Astrocyte (in vitro differentiated cells and primary cell): ENCODE measurements around the gene NBR1. TPM values are rescaled to one million over a fixed set of nuclear protein-coding genes. Genes with fewer than 3 reads are reported as not detected.
A peak's percentile ranks its signal among the peaks of the same experiment; 100 is the strongest.
"Not testable (repeated sequence)": the region's sequence is repeated elsewhere in the genome, so short reads cannot be mapped to it uniquely, and the experiment has no call there.

ENCODE experiments used
- DNase-seq: peaks from one replicate; pipeline ENCODE4 v3.0.0-alpha.2; 2010; ENCODE audit warnings: low read depth
- FAIRE-seq: peaks from 2 replicates; lab custom pipeline; 2011; peaks lifted over from hg19 to GRCh38; lab: Jason Lieb, UNC
- H2AFZ ChIP-seq: 2 replicates; pipeline ENCODE4 v1.6.0; 2012; ENCODE audit warnings: low read depth, low read length, inconsistent platforms
- H3K27ac ChIP-seq: 2 replicates; pipeline ENCODE4 v1.5.1; 2011; ENCODE audit warnings: low read depth, low read length, inconsistent platforms
- H3K27me3 ChIP-seq: 2 replicates; pipeline ENCODE4 v1.6.0; 2011; ENCODE audit warnings: low read length, inconsistent platforms; ENCODE audit not compliant: insufficient read depth
- H3K36me3 ChIP-seq: 2 replicates; pipeline ENCODE4 v1.5.1; 2011; ENCODE audit warnings: low read length, inconsistent platforms; ENCODE audit not compliant: insufficient read depth
- H3K4me1 ChIP-seq: 2 replicates; pipeline ENCODE4 v1.5.1; 2011; ENCODE audit warnings: low read length, inconsistent platforms; ENCODE audit not compliant: insufficient read depth
- H3K4me2 ChIP-seq: 2 replicates; pipeline ENCODE4 v1.6.0; 2012; ENCODE audit warnings: low read length, inconsistent platforms
- H3K4me3 ChIP-seq: 2 replicates; pipeline ENCODE4 v1.5.1; 2011; ENCODE audit warnings: low read depth, mild to moderate bottlenecking, low read length, inconsistent platforms; ENCODE audit not compliant: insufficient read depth
- H3K79me2 ChIP-seq: 2 replicates; pipeline ENCODE4 v1.6.0; 2012; ENCODE audit warnings: mild to moderate bottlenecking, low read length, inconsistent platforms; ENCODE audit not compliant: insufficient read depth
- H3K9ac ChIP-seq: 2 replicates; pipeline ENCODE4 v1.6.0; 2012; ENCODE audit warnings: mild to moderate bottlenecking, low read length, inconsistent platforms
- H3K9me3 ChIP-seq: 2 replicates; pipeline ENCODE4 v1.5.1; 2012; ENCODE audit warnings: low read depth, mild to moderate bottlenecking, low read length, inconsistent platforms; ENCODE audit not compliant: insufficient read depth
- H4K20me1 ChIP-seq: 2 replicates; pipeline ENCODE4 v1.6.0; 2012; ENCODE audit warnings: low read length, inconsistent platforms; ENCODE audit not compliant: insufficient read depth
- H3K27ac Mint-ChIP-seq: one replicate; pipeline ENCODE4 v1.8.0; 2021; ENCODE audit warnings: mild to moderate bottlenecking, mixed read lengths; ENCODE audit not compliant: unreplicated experiment
- H3K27me3 Mint-ChIP-seq: one replicate; pipeline ENCODE4 v1.8.0; 2021; ENCODE audit warnings: low read depth, mixed read lengths; ENCODE audit not compliant: unreplicated experiment
- H3K36me3 Mint-ChIP-seq: one replicate; pipeline ENCODE4 v1.8.0; 2021; ENCODE audit warnings: low read depth, mixed read lengths; ENCODE audit not compliant: unreplicated experiment
- H3K4me1 Mint-ChIP-seq: one replicate; pipeline ENCODE4 v1.8.0; 2021; ENCODE audit warnings: low read depth, mixed read lengths; ENCODE audit not compliant: unreplicated experiment
- H3K4me3 Mint-ChIP-seq: one replicate; pipeline ENCODE4 v1.8.0; 2021; ENCODE audit warnings: mild to moderate bottlenecking, moderate library complexity, mixed read lengths; ENCODE audit not compliant: unreplicated experiment
- H3K9me3 Mint-ChIP-seq: one replicate; pipeline ENCODE4 v1.8.0; 2021; ENCODE audit warnings: mild to moderate bottlenecking, mixed read lengths; ENCODE audit not compliant: unreplicated experiment
- EZH2 ChIP-seq: IDR thresholded peaks from 2 replicates; pipeline ENCODE4 v1.6.1; 2012; ENCODE audit warnings: mild to moderate bottlenecking, low read length, inconsistent platforms; ENCODE audit not compliant: insufficient read depth
- total RNA-seq: library from RNA; stranded (reverse); gene quantifications from 2 replicates; pipeline ENCODE4 v1.2.1, GENCODE V29; 2021
- TF ChIP-seq, protein P1 (sequence below): IDR thresholded peaks from 2 replicates; pipeline ENCODE4 v1.5.1; 2011; ENCODE audit warnings: low read depth, mild to moderate bottlenecking, inconsistent platforms, low read length, moderate library complexity; ENCODE audit not compliant: insufficient read depth

Gene NBR1
- total RNA-seq, 1 donor from 2014 or later = 46.8 TPM

DNA sequence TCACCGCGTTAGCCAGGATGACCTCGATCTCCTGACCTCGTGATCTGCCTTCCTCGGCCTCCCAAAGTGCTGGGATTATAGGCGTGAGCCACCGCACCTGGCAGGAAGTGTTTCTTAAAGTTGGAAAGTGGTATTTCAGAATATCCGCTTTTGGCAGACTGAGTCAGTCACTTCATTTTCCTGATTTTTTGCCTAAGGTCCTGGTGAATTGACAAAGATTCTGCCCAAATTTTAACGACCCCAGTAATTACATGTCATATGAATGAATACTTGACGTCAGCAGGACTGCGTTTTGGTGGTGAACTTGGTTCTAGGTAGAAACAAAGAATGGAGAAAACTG is 41.4 kb upstream of the NBR1 start:
- TF ChIP-seq, protein P1, sequence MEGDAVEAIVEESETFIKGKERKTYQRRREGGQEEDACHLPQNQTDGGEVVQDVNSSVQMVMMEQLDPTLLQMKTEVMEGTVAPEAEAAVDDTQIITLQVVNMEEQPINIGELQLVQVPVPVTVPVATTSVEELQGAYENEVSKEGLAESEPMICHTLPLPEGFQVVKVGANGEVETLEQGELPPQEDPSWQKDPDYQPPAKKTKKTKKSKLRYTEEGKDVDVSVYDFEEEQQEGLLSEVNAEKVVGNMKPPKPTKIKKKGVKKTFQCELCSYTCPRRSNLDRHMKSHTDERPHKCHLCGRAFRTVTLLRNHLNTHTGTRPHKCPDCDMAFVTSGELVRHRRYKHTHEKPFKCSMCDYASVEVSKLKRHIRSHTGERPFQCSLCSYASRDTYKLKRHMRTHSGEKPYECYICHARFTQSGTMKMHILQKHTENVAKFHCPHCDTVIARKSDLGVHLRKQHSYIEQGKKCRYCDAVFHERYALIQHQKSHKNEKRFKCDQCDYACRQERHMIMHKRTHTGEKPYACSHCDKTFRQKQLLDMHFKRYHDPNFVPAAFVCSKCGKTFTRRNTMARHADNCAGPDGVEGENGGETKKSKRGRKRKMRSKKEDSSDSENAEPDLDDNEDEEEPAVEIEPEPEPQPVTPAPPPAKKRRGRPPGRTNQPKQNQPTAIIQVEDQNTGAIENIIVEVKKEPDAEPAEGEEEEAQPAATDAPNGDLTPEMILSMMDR = no peak
- TF ChIP-seq EZH2 = no peak
- H3K4me1 Mint-ChIP-seq = peaks cover 8% of the 10 kb centered on the region
- no peaks in the 10 kb centered on the region for H3K9me3 ChIP-seq
- peak overlapping the region; percentile 62 for H3K27ac Mint-ChIP-seq
- H4K20me1 ChIP-seq = no peaks in the 10 kb centered on the region
- H3K9ac ChIP-seq = no peak overlapping the region
- H3K4me3 ChIP-seq = no peak overlapping the region
- H3K27me3 Mint-ChIP-seq = no peaks in the 10 kb centered on the region
- no peak overlapping the region for H3K4me3 Mint-ChIP-seq
- peaks cover 3% of the 10 kb centered on the region for H3K9me3 Mint-ChIP-seq
- H3K4me1 ChIP-seq = peaks cover 7% of the 10 kb centered on the region
- peaks cover 13% of the 10 kb centered on the region for H3K36me3 Mint-ChIP-seq
- FAIRE-seq (no peak), DNase-seq (no peak)
- no peak overlapping the region for H2AFZ ChIP-seq
- H3K36me3 ChIP-seq = peaks cover 4% of the 10 kb centered on the region
- H3K27me3 ChIP-seq = no peaks in the 10 kb centered on the region
- H3K4me2 ChIP-seq = no peak overlapping the region
- H3K27ac ChIP-seq = no peak overlapping the region
- H3K79me2 ChIP-seq = peaks cover 13% of the 10 kb centered on the region

DNA sequence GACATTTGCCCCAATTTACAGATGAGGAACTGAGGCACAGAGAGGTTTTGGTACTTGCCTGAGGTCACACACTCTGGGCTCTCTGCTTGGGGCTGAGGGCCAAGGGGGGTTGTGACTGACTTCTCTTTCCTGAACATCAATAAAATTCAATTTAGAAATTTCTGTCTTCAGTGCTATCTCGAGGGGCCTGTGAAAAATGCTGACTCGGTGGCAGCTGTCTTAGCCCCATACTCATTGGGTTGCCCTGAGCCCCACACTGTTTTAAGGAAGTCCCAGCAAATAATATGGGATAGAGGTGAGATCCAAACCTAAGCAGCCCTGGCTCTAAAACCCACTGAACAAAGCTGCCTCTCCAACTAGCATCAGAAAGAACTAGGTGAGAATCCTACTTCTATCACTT is 38.9 kb upstream of the NBR1 start:
- H3K27ac ChIP-seq = no peak overlapping the region
- H3K36me3 Mint-ChIP-seq = peaks cover 15% of the 10 kb centered on the region
- H3K4me3 ChIP-seq = no peak overlapping the region
- H3K36me3 ChIP-seq = peaks cover 4% of the 10 kb centered on the region
- H3K4me2 ChIP-seq = no peak overlapping the region
- H3K4me1 Mint-ChIP-seq = peaks cover 3% of the 10 kb centered on the region
- H3K27ac Mint-ChIP-seq = no peak overlapping the region
- no peaks in the 10 kb centered on the region for H3K27me3 ChIP-seq
- no peaks in the 10 kb centered on the region for H3K27me3 Mint-ChIP-seq
- H4K20me1 ChIP-seq = no peaks in the 10 kb centered on the region
- no peaks in the 10 kb centered on the region for H3K9me3 Mint-ChIP-seq
- FAIRE-seq (no peak), DNase-seq (no peak)
- no peak overlapping the region for H3K9ac ChIP-seq
- no peaks in the 10 kb centered on the region for H3K9me3 ChIP-seq
- no peak overlapping the region for H2AFZ ChIP-seq
- no peak overlapping the region for H3K4me3 Mint-ChIP-seq
- no peaks in the 10 kb centered on the region for H3K79me2 ChIP-seq
- H3K4me1 ChIP-seq = no peaks in the 10 kb centered on the region
- TF ChIP-seq EZH2 = no peak
- TF ChIP-seq, protein P1 = no peak

DNA sequence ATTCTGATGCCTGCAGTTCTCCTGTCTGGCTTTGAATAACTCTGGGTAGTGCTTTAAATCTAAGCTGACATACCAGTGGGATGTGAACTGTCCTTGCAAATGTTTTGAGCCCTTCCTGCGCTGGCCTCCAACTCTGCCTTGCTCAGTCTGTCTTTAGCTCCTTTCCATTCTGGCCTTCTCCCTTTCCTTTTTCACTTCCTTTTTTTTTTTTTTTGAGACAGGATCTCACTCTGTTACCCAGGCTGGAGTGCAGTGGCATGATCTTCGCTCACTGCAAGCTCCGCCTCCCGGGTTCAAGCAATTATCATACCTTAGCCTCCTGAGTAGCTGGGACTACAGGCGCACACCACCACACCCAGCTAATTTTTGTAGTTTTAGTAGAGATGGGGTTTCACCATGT is 37.6 kb upstream of the NBR1 start:
- not testable (repeated sequence) for H3K4me1 Mint-ChIP-seq, H4K20me1 ChIP-seq, H3K27me3 Mint-ChIP-seq, H3K79me2 ChIP-seq, H3K4me2 ChIP-seq, H3K27ac ChIP-seq, H3K36me3 ChIP-seq, H3K9me3 ChIP-seq, H3K27ac Mint-ChIP-seq, DNase-seq, H3K4me3 Mint-ChIP-seq, H3K9me3 Mint-ChIP-seq, H3K27me3 ChIP-seq, H3K4me1 ChIP-seq, H2AFZ ChIP-seq, H3K4me3 ChIP-seq, FAIRE-seq, H3K9ac ChIP-seq
- H3K36me3 Mint-ChIP-seq = peaks cover 12% of the 10 kb centered on the region
